Stimulated activated memory B cell treated with anti-CD40 and anti-IgM and Interleukin-4, amounts not matched to agents 10 μg/mL and 1 μg/mL and 100 μg/mL, for 72 hours (primary cell): ENCODE results near the gene ATP2A1.
"Not testable (repeated sequence)": the region's sequence is repeated elsewhere in the genome, so short reads cannot be mapped to it uniquely, and the experiment has no call there.

ENCODE experiments used
- ATAC-seq: fragments of 150-1000 bp; cut with Tn5 transposase; 2 replicates; pipeline ENCODE4 v1.10.0; 2021
- H3K27ac Mint-ChIP-seq: one replicate; pipeline ENCODE4 v1.8.0; 2022; ENCODE audit warnings: mild to moderate bottlenecking, mixed read lengths
- H3K27me3 Mint-ChIP-seq: one replicate; pipeline ENCODE4 v1.8.0; 2022; ENCODE audit warnings: mixed read lengths
- H3K36me3 Mint-ChIP-seq: one replicate; pipeline ENCODE4 v1.8.0; 2022; ENCODE audit warnings: mixed read lengths
- H3K4me1 Mint-ChIP-seq: one replicate; pipeline ENCODE4 v1.8.0; 2022; ENCODE audit warnings: mixed read lengths
- H3K4me3 Mint-ChIP-seq: one replicate; pipeline ENCODE4 v1.8.0; 2022; ENCODE audit warnings: mild to moderate bottlenecking, moderate library complexity, mixed read lengths
- H3K9me3 Mint-ChIP-seq: one replicate; pipeline ENCODE4 v1.8.0; 2022; ENCODE audit warnings: mixed read lengths

The ATP2A1 gene

DNA sequence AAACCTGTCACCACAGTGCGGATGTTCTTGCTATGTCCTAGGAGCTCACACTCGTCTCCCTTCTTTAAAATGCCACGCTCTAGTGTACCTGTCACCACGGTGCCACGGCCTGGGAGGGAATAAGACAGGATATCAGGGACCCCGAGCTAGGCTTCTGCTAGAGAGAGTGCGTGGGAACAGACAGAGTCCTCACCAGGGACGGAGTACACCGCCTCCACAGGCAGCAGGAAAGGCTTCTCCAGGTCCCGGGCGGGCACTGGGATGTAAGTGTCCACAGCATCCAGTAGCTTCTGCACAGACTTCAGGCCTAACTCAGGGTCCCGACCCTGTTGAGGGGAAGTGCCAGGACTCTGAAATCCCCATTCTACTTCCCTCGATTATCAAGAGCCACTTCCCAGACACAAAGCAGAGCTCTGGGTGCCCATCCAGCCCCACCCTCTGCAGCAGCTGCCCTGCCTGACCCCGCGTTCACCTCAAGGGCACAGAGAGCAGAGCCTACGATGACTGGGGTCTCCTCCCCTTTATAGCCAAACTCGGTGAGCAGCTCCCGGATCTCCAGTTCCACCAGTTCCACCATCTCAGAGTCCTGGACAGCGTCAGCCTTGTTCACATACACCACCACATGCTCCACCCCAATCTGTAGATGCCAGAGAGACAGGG is 33.9 kb upstream of the ATP2A1 start:
- Mint-ChIP-seq H3K27ac (peak overlapping the region; percentile 92), H3K4me3 (peak overlapping the region; percentile 93), H3K9me3 (no peaks in the 10 kb centered on the region), H3K27me3 (no peaks in the 10 kb centered on the region), H3K36me3 (peaks cover 38% of the 10 kb centered on the region), H3K4me1 (peaks cover 32% of the 10 kb centered on the region)
- ATAC-seq, result no peak

DNA sequence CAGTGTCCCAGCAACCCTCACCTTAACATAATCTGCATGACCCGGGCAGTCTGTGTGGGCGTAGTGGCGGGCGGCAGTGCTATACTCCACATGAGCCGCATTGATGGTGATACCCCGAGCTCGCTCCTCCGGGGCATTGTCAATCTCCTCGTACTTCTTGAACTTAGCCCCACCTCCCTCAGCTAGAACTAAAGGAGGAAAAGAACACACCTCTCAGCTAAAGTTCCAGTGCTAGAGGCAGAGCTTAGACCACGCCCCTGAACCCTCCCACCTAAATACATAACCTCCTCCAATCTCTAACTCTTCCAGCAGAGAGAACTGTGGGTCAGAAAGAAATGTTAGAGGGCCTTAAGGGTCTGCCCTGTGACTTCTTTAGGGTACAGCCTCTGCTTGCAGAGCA is 33.0 kb upstream of the ATP2A1 start:
- H3K4me3 Mint-ChIP-seq, result peak overlapping the region; percentile 93
- peaks cover 38% of the 10 kb centered on the region for H3K36me3 Mint-ChIP-seq
- H3K9me3 Mint-ChIP-seq, result no peaks in the 10 kb centered on the region
- H3K27me3 Mint-ChIP-seq, result no peaks in the 10 kb centered on the region
- no peak for ATAC-seq
- H3K27ac Mint-ChIP-seq, result peak overlapping the region; percentile 92
- H3K4me1 Mint-ChIP-seq, result peaks cover 32% of the 10 kb centered on the region

DNA sequence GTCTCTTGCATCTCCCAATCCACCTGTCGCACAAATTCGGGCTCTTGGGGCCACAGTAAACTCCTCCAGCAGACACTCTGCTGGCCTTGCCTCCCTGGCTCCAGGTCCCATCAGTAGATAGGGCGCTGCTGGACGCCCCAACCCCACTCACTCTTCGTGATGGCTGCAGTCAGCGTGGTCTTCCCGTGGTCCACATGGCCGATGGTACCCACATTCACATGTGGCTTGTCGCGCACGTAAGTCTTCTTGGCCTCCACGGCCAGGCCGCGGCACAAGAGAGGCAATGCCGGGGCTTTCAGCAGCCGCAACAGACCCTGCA is 32.6 kb upstream of the ATP2A1 start:
- no peak for ATAC-seq
- Mint-ChIP-seq H3K27me3 (no peaks in the 10 kb centered on the region), H3K9me3 (no peaks in the 10 kb centered on the region), H3K4me1 (peaks cover 32% of the 10 kb centered on the region), H3K4me3 (peak overlapping the region; percentile 93), H3K36me3 (peaks cover 38% of the 10 kb centered on the region), H3K27ac (peak overlapping the region; percentile 92)

DNA sequence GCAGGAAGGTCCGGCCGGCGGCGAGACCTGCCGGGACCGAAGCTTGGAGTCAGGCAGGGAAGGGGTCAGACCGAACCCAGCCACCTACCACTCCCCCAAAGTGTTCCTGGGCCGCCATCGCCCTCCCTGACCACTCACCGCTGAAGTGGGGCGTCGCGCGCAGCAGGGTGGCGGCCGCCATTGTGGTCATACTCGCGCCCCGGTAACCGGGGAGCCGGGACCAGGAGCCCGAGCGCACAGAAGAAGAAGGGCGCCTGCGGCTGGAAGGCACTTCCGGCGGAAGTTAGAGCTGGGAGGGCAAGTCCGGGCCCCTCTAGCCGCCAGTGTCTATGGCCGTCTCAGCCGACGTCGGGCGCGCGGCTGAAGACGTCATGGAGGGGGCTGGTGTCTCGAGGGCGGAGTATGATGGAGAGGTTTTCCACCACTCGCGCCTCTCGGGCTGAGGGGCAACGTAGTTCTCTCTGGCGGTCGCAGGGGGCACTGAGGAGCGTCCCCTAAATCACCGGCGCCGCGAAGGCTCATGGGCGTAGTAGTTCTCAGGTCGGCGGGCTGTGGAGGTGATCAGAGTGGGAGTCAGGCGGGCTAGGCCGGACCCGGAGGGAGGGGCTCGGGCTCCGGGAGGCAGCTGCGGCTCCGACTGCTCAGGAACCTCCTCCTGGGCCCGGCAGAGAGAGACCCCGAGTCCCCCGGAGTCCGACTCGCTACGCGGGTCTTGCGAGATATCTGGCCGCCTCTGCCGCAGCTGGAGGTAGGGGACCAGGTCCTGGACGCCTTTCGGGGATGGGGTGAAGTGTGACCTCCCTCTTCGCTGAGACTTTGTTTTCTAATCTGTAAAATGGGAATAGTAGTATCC is 32.0 kb upstream of the ATP2A1 start, which contains the start of gene TUFM:
TSS of gene TUFM (minus strand) at position 269 of the 853 bp plus-strand sequence. CDS start at position 190, 79 bp downstream.
- ATAC-seq, result peak; percentile 98
- no peaks in the 10 kb centered on the region for H3K9me3 Mint-ChIP-seq
- H3K4me3 Mint-ChIP-seq, result peak within 1 kb of the TSS; percentile 93
- H3K36me3 Mint-ChIP-seq, result peaks cover 38% of the 10 kb centered on the region
- no peaks in the 10 kb centered on the region for H3K27me3 Mint-ChIP-seq
- H3K4me1 Mint-ChIP-seq, result peaks cover 32% of the 10 kb centered on the region
- peak within 1 kb of the TSS; percentile 92 for H3K27ac Mint-ChIP-seq

DNA sequence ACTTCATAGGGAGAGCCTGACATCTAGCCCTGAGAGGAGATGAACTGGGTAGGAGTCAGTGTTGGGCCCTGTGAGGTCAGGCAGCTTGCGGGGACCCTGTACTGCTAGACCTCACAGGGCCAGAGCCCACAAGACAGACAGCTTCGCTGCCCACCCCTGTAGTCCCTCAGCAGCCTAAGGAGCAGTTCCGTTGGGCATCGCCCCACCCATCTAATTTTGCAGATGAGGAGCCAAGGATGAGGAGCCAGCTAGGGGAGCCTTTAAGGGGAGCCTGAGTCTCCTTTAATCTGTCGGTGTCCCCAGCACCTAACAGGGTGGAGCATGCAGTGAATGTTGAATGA is 31.4 kb upstream of the ATP2A1 start:
- peaks cover 38% of the 10 kb centered on the region for H3K36me3 Mint-ChIP-seq
- ATAC-seq, result peak; percentile 14
- peak overlapping the region; percentile 92 for H3K27ac Mint-ChIP-seq
- H3K4me3 Mint-ChIP-seq, result peak overlapping the region; percentile 93
- H3K4me1 Mint-ChIP-seq, result peaks cover 32% of the 10 kb centered on the region
- H3K9me3 Mint-ChIP-seq, result no peaks in the 10 kb centered on the region
- no peaks in the 10 kb centered on the region for H3K27me3 Mint-ChIP-seq

DNA sequence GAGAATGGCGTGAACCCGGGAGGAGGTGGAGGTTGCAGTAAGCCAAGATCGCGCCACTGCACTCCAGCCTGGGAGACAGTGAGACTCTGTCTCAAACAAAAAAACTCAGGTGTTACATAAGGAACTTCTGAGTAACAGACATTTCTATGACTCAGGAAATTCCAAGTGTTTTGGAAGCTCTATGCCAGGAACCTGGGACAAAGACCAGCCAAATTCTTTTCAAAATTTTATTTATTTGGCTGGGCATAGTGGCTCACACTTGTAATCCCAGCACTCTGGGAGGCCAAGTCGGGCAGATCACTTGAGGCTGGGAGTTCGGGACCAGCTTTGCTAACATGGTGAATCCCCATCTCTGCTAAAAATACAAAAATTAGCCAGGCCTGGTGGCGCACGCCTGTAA is 19.9 kb upstream of the ATP2A1 start:
- Mint-ChIP-seq H3K4me1 (no peaks in the 10 kb centered on the region), H3K9me3 (no peaks in the 10 kb centered on the region), H3K4me3 (no peak overlapping the region), H3K27ac (no peak overlapping the region), H3K36me3 (no peaks in the 10 kb centered on the region), H3K27me3 (no peaks in the 10 kb centered on the region)
- no peak for ATAC-seq

DNA sequence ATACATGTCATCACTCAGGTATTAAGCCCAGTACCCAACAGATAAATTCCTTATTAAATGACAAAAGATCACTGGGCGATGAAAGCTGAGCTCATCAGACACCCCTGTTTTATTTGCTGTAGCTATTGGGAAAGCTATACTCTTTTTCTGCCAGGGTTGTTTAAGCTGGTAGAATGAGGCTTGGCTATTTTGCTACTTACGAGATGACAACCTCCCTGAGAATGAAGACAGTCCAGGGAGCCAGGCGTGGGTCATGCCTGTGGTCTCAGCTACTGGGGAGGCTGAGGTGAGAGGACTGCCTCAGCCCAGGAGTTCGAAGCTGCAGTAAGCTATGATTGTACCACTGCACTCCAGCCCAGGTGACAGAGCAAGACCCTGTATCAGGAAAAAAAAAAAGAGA is 19.0 kb upstream of the ATP2A1 start:
- Mint-ChIP-seq H3K36me3 (no peaks in the 10 kb centered on the region), H3K9me3 (no peaks in the 10 kb centered on the region), H3K27me3 (no peaks in the 10 kb centered on the region), H3K27ac (no peak overlapping the region), H3K4me3 (no peak overlapping the region), H3K4me1 (peaks cover 9% of the 10 kb centered on the region)
- ATAC-seq, result no peak

DNA sequence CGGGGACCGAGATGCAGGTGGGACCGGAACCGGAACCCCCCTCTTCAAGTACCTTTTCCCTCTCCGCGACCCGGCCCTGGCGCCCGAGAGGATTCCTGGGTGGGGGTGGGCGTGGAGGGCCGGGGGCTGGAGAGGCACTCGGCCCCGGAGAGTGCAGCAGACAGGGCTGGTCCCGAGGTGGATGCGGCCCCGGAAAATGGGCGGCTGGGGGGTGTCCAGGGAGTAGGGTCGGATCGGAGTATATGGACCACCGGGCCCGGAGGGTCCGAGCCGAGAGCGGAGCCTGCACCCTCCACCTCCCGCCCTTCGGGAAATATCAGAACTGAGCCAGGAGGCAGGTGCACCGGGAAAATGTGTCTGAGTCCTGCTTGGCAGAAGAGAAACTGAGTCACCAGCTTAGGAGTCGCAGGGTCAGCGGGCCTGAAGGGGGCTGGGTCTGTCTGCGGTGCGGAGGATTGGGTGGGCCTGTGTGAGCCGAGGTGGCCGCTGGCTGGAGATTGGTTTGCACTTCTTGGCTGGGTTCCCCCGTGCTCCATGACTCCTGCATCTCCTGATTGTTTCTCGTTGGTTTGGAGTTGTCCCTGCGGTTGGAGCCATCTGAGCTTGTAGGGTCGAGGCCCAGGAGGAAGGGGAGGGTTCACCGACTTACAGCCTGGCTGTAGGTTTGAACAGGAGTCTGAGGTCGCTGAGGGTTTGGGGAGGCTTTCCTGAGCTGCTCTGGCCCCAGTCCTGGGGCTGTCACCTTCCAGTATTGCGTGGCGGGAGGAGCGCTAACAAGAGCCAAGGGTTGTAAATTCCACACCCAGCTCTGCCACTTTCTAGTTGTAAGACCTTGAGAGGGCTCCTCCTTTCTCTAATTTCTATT is 14.1 kb upstream of the ATP2A1 start:
- ATAC-seq, result peak; percentile 4
- H3K27me3 Mint-ChIP-seq, result no peaks in the 10 kb centered on the region
- peaks cover 31% of the 10 kb centered on the region for H3K4me1 Mint-ChIP-seq
- peak overlapping the region; percentile 97 for H3K27ac Mint-ChIP-seq
- H3K4me3 Mint-ChIP-seq, result peak overlapping the region; percentile 86
- H3K9me3 Mint-ChIP-seq, result no peaks in the 10 kb centered on the region
- peaks cover 20% of the 10 kb centered on the region for H3K36me3 Mint-ChIP-seq

DNA sequence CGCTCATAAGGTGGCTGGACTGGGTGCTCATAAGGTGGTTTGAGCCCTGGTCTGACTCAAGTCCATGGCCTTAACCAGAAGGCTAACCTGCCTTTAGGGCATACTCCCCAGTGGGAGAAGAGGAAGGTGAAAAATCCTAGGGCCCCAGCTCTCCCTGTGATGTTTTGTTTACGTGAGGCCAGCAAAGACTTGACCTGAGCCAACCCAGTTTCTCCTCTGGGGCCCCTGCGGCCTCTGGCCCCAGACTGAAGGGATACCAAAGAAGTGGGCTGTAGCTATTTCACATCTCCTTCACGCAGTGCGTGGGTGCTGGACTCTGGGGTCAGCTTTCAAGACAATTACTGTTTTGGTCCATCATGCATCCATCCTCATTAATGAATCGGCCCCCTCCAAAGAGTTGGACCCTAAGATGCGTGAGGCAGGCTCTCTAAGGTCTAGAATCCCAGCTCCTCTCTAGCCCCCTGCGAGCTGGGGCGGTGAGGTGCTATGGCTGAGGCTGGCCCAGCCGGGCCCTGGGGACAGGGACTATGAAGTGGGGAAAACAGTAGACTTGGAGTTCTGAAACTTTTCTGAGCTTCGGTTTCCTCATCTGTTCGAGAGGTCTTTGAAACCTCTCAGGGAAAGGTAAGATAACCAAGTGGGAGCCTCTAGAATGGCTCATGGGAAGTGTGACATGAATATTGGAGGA is 13.1 kb upstream of the ATP2A1 start:
- H3K27ac Mint-ChIP-seq, result no peak overlapping the region
- H3K36me3 Mint-ChIP-seq, result peaks cover 29% of the 10 kb centered on the region
- H3K4me1 Mint-ChIP-seq, result peaks cover 31% of the 10 kb centered on the region
- no peaks in the 10 kb centered on the region for H3K9me3 Mint-ChIP-seq
- ATAC-seq, result no peak
- peak overlapping the region; percentile 86 for H3K4me3 Mint-ChIP-seq
- no peaks in the 10 kb centered on the region for H3K27me3 Mint-ChIP-seq

DNA sequence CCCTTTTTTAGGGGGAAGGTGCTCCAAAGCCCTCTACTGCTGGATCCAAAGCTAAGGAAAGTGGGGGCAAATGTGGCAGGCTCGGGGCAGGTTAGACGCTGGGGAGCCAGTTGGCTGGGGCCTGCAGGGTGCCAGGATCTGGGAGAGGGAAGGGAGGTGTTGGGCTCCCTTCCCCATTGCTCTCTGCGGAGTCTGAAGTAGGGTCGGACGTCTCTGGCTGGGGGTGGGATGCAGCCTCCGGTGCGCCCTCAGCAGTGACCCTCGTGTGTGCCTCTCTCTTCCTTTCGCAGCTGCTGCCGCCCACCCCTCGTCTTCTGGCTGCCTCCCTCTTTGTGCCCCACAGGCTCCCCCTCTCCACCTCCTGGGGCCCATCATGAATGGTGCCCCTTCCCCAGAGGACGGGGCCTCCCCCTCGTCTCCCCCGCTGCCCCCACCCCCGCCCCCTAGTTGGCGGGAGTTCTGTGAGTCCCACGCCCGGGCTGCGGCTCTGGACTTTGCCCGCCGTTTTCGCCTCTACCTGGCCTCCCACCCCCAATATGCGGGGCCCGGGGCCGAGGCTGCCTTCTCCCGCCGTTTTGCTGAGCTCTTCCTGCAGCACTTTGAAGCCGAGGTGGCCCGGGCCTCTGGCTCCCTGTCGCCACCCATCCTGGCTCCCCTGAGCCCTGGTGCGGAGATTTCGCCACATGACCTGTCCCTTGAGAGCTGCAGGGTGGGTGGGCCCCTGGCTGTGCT is 12.4 kb upstream of the ATP2A1 start:
- Mint-ChIP-seq H3K4me1 (peaks cover 31% of the 10 kb centered on the region), H3K27me3 (no peaks in the 10 kb centered on the region), H3K4me3 (no peak overlapping the region), H3K9me3 (no peaks in the 10 kb centered on the region), H3K36me3 (peaks cover 32% of the 10 kb centered on the region), H3K27ac (no peak overlapping the region)
- ATAC-seq, result no peak

DNA sequence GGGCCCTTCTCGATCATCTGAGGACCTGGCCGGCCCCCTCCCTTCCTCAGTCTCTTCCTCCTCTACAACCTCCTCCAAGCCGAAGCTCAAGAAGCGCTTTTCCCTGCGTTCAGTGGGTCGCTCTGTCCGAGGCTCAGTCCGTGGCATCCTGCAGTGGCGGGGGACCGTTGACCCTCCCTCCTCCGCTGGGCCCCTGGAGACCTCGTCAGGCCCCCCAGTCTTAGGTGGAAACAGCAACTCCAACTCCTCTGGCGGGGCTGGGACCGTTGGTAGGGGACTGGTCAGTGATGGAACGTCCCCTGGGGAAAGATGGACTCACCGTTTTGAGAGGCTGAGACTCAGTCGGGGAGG is 11.9 kb upstream of the ATP2A1 start:
- Mint-ChIP-seq H3K4me1 (peaks cover 31% of the 10 kb centered on the region), H3K9me3 (no peaks in the 10 kb centered on the region), H3K36me3 (peaks cover 32% of the 10 kb centered on the region), H3K4me3 (no peak overlapping the region), H3K27ac (no peak overlapping the region), H3K27me3 (no peaks in the 10 kb centered on the region)
- ATAC-seq, result no peak

DNA sequence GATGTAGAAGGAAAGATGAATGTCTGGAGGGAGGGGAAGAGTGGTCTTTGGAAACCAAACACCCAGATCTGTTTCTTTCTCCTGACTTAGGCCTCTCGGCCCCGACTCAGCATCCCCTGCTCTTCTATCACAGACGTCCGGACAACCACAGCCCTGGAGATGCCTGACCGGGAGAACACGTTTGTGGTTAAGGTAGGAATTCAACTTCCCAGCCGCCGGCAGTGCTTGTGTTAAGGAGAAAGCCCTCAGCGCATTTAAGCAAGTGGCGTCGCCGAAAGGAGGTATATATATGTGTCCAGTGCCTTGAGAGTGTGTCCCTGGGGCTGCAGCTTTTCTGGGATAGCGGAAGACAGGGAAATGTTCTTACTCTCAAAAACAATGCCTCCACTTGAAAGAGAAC is 11.0 kb upstream of the ATP2A1 start:
- Mint-ChIP-seq H3K36me3 (peaks cover 33% of the 10 kb centered on the region), H3K27ac (no peak overlapping the region), H3K4me3 (no peak overlapping the region), H3K4me1 (peaks cover 31% of the 10 kb centered on the region), H3K27me3 (no peaks in the 10 kb centered on the region), H3K9me3 (no peaks in the 10 kb centered on the region)
- no peak for ATAC-seq

DNA sequence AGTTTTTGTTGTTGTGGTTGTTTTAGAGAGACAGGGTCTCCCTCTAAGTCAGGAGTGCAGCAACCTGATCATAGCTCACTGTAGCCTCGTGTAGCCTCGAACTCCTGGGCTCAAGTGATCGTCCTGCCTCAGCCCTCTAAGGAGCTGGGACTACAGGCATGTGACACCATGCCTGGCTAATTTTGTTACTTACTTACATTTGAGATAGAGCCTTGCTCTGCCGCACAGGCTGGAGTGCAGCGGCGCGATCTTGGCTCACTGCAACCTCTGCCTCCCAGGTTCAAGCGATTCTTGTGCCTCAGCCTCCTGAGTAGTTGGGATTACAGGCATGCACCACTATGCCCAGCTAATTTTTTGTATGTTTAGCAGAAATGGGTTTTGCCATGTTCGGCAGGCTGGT is 10.6 kb upstream of the ATP2A1 start:
- peaks cover 35% of the 10 kb centered on the region for H3K4me1 Mint-ChIP-seq
- peaks cover 37% of the 10 kb centered on the region for H3K36me3 Mint-ChIP-seq
- not testable (repeated sequence) for H3K27me3 Mint-ChIP-seq, H3K9me3 Mint-ChIP-seq, ATAC-seq, H3K27ac Mint-ChIP-seq, H3K4me3 Mint-ChIP-seq

DNA sequence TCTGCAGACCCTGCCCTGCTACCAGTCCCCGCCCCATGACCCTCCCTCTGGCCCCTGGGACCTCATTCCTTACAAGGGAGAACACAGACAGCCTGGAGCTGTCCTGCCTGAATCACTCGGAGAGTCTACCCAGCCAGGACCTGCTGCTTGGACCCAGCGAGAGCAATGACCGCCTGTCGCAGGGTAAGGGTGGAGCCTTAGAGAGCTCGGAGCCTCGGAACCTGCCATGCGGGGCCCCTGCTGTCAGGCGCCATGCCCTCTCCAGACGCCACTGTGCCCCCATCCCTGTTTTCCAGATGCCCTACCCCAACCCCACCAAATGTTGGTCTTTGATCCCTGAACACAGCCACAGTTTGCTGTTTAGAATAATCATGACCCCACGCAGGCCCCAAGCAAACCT is 9.1 kb upstream of the ATP2A1 start:
- ATAC-seq, result no peak
- Mint-ChIP-seq H3K27me3 (no peaks in the 10 kb centered on the region), H3K36me3 (peaks cover 45% of the 10 kb centered on the region), H3K4me3 (no peak overlapping the region), H3K4me1 (peaks cover 39% of the 10 kb centered on the region), H3K9me3 (no peaks in the 10 kb centered on the region), H3K27ac (no peak overlapping the region)
